Dendritic cell treated with granulocyte-macrophage colony-stimulating factor and Interleukin-4, amounts not matched to agents 40 ng/mL and 50 ng/mL, for 4 days (primary cell): ENCODE data around the gene TMBIM6.
A peak's percentile ranks its signal among the peaks of the same experiment; 100 is the strongest.
"Not testable (repeated sequence)": the region's sequence is repeated elsewhere in the genome, so short reads cannot be mapped to it uniquely, and the experiment has no call there.

Experiments
- H3K27ac Mint-ChIP-seq: one replicate; pipeline ENCODE4 v1.8.0; 2022; ENCODE audit warnings: mild to moderate bottlenecking, mixed read lengths
- H3K27me3 Mint-ChIP-seq: one replicate; pipeline ENCODE4 v1.8.0; 2022; ENCODE audit warnings: mild to moderate bottlenecking, mixed read lengths
- H3K36me3 Mint-ChIP-seq: one replicate; pipeline ENCODE4 v1.8.0; 2022; ENCODE audit warnings: low read depth, mixed read lengths
- H3K4me1 Mint-ChIP-seq: one replicate; pipeline ENCODE4 v1.8.0; 2022; ENCODE audit warnings: low read depth, mixed read lengths
- H3K4me3 Mint-ChIP-seq: one replicate; pipeline ENCODE4 v1.8.0; 2022; ENCODE audit warnings: mild to moderate bottlenecking, moderate library complexity, mixed read lengths
- H3K9me3 Mint-ChIP-seq: one replicate; pipeline ENCODE4 v1.8.0; 2022; ENCODE audit warnings: mixed read lengths
- intact Hi-C: fragments of 100-400 bp; cut with micrococcal nuclease; formaldehyde crosslinking; loops from one replicate; pipeline ENCODE4 v1.15.0; 2022

Gene TMBIM6

DNA sequence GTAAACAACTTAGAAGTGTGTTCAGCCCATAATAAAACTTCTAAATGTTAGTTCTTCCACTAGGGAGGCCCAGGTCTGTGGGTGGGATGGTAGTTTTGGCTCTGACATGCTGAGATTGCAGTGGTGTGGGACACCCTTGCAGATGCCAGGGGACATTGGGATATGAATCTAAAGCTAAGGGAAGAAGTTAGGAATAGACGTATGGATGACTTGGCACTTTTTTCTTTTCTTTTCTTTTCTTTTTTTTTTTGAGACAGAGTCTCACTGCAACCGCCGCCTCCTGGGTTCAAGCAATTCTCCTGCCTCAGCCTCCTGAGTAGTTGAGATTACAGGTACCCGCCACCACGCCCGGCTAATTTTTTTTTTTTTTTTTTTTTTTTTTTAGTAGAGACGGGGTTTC lies 31.7 kb downstream of the TMBIM6 start:
- H3K27ac Mint-ChIP-seq, intact Hi-C loops, H3K27me3 Mint-ChIP-seq, H3K9me3 Mint-ChIP-seq, H3K36me3 Mint-ChIP-seq, H3K4me3 Mint-ChIP-seq: not testable (repeated sequence)
- H3K4me1 Mint-ChIP-seq, result peaks cover 20% of the 10 kb centered on the region

DNA sequence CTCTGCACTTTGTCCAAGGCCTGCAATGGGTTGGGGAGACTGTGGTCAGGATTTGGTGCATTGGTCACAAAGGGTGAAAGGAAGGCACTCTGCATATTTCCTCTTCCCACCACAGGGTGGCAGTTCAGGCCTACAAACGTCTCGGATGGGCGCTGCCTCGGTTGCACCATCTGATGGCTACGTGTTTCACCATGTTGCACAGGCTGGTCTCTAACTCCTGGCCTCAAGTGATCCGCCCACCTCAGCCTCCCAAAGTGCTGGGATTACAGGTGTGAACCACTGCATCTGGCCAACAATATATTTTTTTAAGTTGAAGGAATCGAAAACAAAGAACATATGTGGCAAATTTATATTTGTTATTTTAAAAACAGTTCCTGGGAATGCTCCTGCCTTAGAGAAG lies 35.1 kb downstream of the TMBIM6 start:
- Mint-ChIP-seq H3K36me3 (no peaks in the 10 kb centered on the region), H3K27me3 (peaks cover 16% of the 10 kb centered on the region)
- intact Hi-C loops, result loop anchor here (1.0 kb wide), 1 partner anchor 63 kb away; no protein-coding TSS in a partner anchor

GRCh38 chr12:49776858-49777257 lies 35.5 kb downstream of the TMBIM6 start:
- Mint-ChIP-seq H3K27me3 (peaks cover 16% of the 10 kb centered on the region), H3K9me3 (peaks cover 17% of the 10 kb centered on the region), H3K4me1 (peaks cover 18% of the 10 kb centered on the region), H3K4me3 (no peak overlapping the region), H3K27ac (no peak overlapping the region), H3K36me3 (no peaks in the 10 kb centered on the region)
- intact Hi-C loops, result loop anchor here (1.0 kb wide), 1 partner anchor 62 kb away; no protein-coding TSS in a partner anchor

More for the DNA sequence above, 35.1 kb downstream of the TMBIM6 start:
- no peak overlapping the region for H3K4me3 Mint-ChIP-seq
- H3K27ac Mint-ChIP-seq, result no peak overlapping the region
- H3K4me1 Mint-ChIP-seq, result peaks cover 18% of the 10 kb centered on the region
- H3K9me3 Mint-ChIP-seq, result peaks cover 17% of the 10 kb centered on the region

GRCh38 chr12:49777341-49777740 lies 36.0 kb downstream of the TMBIM6 start:
- H3K4me1 Mint-ChIP-seq, result peaks cover 18% of the 10 kb centered on the region
- H3K27ac Mint-ChIP-seq, result no peak overlapping the region
- peaks cover 17% of the 10 kb centered on the region for H3K9me3 Mint-ChIP-seq
- intact Hi-C loops, result no loop called here
- peaks cover 15% of the 10 kb centered on the region for H3K27me3 Mint-ChIP-seq
- no peaks in the 10 kb centered on the region for H3K36me3 Mint-ChIP-seq
- H3K4me3 Mint-ChIP-seq, result no peak overlapping the region

DNA sequence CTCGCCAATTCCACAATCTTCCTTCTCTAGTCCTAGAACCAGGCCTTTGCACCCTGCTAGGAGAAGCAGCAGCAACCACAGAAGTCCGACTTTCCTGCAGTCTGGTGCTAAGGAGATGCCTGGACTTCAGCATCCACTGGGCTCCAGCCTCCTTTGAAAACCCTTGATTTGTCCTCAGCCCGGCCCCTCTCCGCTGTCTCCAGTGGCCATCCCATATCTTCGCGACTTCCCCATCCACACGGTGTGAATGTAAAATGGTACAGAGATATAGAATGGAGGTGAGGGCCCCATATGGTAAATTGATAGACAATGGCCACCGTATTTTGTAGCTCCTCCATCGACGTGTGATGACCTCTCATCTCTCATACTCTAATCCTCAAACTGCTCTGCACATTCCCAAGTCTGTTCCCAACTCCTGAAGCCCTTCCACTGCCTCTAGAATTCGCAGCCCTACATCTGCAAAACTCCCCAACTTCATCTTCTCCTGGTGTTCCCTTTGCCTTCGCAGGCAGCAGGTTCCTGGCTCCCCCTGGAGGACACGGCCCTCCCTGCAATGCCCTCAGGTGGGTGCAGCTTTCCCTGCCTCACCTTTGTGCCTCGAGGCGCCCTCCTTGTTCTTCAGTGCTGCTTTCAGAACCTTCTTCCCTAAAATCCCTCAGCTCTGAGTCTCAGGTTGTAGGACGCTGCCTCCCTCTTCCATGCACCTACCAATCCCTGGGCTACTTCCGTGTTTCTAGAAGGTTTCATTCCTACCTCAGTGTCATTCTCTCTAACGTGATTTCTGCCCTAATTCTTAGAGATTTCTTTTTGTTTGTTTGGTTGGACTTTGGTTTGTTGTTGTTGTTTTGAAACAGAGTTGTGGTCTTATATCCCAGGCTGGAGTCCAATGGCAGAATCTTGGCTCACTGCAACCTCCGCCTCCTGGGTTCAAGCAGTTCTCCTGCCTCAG lies 36.7 kb downstream of the TMBIM6 start:
- H3K4me3 Mint-ChIP-seq, result no peak overlapping the region
- H3K9me3 Mint-ChIP-seq, result peaks cover 17% of the 10 kb centered on the region
- peaks cover 18% of the 10 kb centered on the region for H3K4me1 Mint-ChIP-seq
- no peak overlapping the region for H3K27ac Mint-ChIP-seq
- H3K36me3 Mint-ChIP-seq, result no peaks in the 10 kb centered on the region
- peaks cover 15% of the 10 kb centered on the region for H3K27me3 Mint-ChIP-seq
- intact Hi-C loops, result no loop called here

DNA sequence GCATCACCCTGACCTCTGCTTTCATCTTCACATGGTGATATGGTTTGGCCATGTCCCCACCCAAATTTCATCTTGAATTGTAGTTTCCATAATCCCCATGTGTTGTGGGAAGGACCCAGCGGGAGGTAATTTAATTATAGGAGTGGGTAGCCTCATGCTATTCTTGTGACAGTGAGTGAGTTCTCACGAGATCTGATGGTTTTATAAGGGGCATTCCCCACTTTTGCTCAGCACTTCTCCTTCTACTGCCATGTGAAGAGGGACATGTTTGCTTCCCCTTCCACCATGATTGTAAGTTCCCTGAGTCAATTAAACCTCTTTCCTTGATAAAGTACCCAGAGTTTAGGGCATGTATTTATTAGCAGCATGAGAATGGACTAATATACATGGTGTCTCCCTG lies 38.2 kb downstream of the TMBIM6 start:
- peaks cover 15% of the 10 kb centered on the region for H3K27me3 Mint-ChIP-seq
- no peak overlapping the region for H3K27ac Mint-ChIP-seq
- intact Hi-C loops, result no loop called here
- no peaks in the 10 kb centered on the region for H3K36me3 Mint-ChIP-seq
- peaks cover 30% of the 10 kb centered on the region for H3K4me1 Mint-ChIP-seq
- H3K9me3 Mint-ChIP-seq, result peaks cover 17% of the 10 kb centered on the region
- no peak overlapping the region for H3K4me3 Mint-ChIP-seq

DNA sequence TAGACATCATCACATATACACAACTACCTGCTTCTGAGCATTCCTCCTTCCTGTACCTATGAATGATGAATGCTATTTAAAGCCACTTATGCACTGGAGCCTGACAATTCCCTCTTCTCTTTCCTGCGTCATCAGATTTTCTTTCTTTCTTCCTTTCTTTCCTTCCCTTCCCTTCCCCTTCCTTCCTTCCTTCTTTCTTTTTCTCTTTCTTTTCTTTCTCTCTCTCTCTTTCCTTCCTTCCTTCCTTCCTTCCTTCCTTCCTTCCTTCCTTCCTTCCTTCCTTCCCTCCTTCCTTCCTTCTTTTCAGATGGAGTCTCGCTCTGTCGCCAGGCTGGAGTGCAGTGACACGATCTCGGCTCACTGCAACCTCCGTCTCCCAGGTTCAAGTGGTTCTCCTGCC lies 39.6 kb downstream of the TMBIM6 start:
- H3K4me3 Mint-ChIP-seq, H3K27ac Mint-ChIP-seq, H3K36me3 Mint-ChIP-seq: not testable (repeated sequence)
- Mint-ChIP-seq H3K4me1 (peaks cover 30% of the 10 kb centered on the region), H3K9me3 (peaks cover 17% of the 10 kb centered on the region), H3K27me3 (peaks cover 15% of the 10 kb centered on the region)
- intact Hi-C loops, result loop anchor here (5.0 kb wide), 1 partner anchor 46 kb away; the partner anchor contains the start of gene NCKAP5L

DNA sequence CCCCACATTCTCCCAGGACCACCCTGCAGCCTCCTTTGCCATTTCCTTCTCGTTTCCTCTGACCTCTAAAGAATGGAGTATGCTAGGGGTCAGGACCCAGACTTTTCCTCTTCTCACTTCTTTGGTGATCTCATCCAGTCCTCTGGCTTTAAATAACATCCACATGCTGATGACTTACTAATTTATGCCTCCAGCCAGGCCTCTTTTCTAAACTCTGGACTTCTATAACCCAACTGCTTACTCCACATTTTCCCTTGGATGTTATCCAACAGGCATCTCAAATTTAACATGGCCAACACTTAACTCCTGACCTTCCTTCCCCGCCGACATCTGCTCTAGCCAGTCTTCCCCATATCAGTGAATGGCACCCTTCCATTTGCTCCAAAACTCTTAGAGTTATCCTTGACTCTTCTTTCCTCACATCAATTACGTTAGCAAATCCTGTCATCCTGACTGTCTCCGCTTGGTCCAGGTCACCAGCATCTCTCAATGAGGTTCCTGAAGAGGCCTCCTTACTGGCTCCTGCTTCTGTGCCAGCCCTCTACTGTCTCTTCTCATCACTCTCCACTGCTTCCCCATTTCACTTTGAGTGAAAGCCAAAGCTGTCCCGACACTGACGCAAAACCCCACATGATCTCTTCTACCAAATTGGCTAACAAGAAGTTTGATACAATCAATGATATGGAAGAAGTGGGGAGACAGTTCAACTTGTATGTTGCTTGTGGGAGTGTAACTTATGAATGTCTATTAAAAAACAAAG lies 42.7 kb downstream of the TMBIM6 start:
- H3K36me3 Mint-ChIP-seq, result no peaks in the 10 kb centered on the region
- no peak overlapping the region for H3K4me3 Mint-ChIP-seq
- intact Hi-C loops, result loop anchor here (5.0 kb wide), 1 partner anchor 43 kb away; the partner anchor contains the start of gene NCKAP5L
- peak overlapping the region; percentile 45 for H3K27ac Mint-ChIP-seq
- peaks cover 12% of the 10 kb centered on the region for H3K4me1 Mint-ChIP-seq
- peaks cover 15% of the 10 kb centered on the region for H3K27me3 Mint-ChIP-seq
- H3K9me3 Mint-ChIP-seq, result peaks cover 14% of the 10 kb centered on the region

- Mint-ChIP-seq H3K4me3 (no peak overlapping the region), H3K27ac (no peak overlapping the region), H3K9me3 (peaks cover 7% of the 10 kb centered on the region), H3K4me1 (peaks cover 12% of the 10 kb centered on the region), H3K27me3 (peaks cover 15% of the 10 kb centered on the region), H3K36me3 (peaks cover 6% of the 10 kb centered on the region)
- intact Hi-C loops, result loop anchor here (5.0 kb wide), 1 partner anchor 42 kb away; the partner anchor contains the start of gene NCKAP5L
Observed at GRCh38 chr12:49784756-49785409, 43.5 kb downstream of the TMBIM6 start.

DNA sequence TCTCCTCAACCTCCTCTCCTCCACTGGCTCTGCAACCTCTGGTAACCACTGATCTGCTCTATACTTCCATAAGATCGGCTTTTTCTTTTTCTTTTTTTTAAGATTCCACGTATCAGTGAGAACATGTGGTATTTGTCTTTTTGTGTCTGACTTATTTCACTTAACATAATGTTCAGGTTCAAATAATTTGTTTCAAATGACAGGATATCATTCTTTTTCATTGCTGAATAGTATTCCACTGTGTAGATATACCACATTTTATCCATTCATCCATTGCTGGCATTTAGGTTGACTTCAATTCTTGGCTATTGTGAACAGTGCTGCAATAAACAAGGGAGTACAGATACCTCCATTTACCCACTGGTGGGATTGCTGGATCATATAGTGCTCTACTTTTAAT lies 46.3 kb downstream of the TMBIM6 start:
- Mint-ChIP-seq H3K9me3 (no peaks in the 10 kb centered on the region), H3K36me3 (peaks cover 33% of the 10 kb centered on the region), H3K4me3 (no peak overlapping the region), H3K4me1 (peaks cover 17% of the 10 kb centered on the region), H3K27ac (no peak overlapping the region), H3K27me3 (peaks cover 6% of the 10 kb centered on the region)
- intact Hi-C loops, result no loop called here

DNA sequence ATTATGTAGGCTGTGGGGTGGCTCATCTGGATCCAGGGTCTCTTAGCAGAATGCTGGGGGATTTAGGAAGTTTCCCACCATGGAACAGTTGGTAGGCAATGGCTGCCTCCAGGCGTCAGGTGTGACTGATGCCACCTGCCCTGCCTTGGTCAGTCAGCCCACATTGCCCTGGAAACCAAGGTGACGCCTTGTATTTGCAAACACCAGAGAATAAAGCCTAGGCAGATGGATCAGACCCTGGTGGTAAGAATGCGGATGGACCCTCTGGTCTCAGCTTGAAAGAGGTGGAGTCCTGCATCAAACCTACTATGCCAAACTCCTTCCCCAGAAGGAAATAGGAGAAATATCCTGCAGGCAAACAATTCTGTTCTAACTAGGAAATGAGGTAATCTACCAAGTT lies 48.6 kb downstream of the TMBIM6 start:
- Mint-ChIP-seq H3K4me1 (peaks cover 5% of the 10 kb centered on the region), H3K27me3 (peaks cover 6% of the 10 kb centered on the region), H3K4me3 (no peak overlapping the region), H3K9me3 (no peaks in the 10 kb centered on the region), H3K27ac (no peak overlapping the region), H3K36me3 (peaks cover 57% of the 10 kb centered on the region)
- intact Hi-C loops, result no loop called here

DNA sequence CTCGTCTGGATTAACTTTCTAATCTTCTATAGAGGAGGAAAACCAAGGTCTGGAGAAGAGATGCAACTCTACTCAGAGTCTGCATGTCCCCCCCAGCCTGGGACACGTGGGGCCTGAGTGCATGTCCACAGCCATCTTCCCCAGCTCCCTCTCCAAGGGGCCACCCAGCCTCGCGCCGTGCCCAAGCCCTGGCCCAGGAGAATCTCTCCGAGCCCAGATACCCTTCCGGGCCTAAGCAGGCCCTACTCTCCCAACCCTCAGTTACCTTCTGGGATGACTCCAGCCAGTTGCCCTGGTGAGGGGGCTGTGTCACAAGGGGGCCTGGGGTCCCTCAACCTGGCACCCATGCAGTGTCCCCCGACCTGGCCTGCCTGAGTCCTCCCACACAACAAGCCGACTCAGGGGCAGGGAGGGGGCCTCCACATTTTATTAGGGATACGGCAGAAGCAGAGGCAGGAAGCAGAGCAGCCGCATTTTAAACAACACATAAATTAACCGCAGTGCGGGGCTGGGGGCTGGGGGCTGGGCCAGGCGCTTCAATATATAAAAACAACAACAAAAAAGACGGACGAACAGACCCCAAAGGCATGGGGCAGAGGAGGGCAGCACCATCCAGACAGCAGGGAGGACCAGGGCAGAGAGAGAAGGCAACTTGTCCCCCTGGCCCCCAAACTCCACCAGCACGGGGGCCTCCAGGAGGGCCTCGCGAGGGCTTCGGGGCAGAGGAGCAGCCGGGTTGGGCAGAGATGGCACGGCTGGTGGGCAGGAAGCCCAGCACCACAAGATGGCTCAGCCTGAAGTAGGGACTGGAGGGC lies 49.6 kb downstream of the TMBIM6 start:
- Mint-ChIP-seq H3K36me3 (peaks cover 66% of the 10 kb centered on the region), H3K4me1 (peaks cover 5% of the 10 kb centered on the region), H3K4me3 (no peak overlapping the region), H3K27me3 (peaks cover 6% of the 10 kb centered on the region), H3K27ac (no peak overlapping the region), H3K9me3 (no peaks in the 10 kb centered on the region)
- intact Hi-C loops, result no loop called here

DNA sequence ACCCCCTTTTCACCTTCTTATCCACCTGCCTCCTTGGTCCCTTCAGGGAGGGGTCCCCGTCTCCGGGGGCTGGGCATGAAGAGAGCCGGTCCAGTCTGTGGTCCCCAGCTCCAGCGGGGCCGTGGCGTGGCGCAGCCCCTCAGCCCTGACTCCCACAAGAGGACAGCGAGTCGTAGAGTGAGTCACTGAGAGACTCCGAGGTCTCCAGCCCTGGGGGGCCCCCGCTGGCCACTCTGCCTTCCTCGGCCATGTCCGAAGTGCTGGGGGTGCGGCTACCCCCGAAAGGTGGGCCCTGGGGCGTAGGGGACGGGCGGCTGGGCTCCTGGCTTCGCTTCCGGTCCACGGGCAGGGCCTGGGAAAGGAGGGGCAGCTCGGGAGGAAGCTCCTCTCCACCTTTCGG lies 50.3 kb downstream of the TMBIM6 start:
- Mint-ChIP-seq H3K36me3 (peaks cover 74% of the 10 kb centered on the region), H3K9me3 (no peaks in the 10 kb centered on the region), H3K27ac (no peak overlapping the region), H3K4me1 (peaks cover 5% of the 10 kb centered on the region), H3K27me3 (peaks cover 5% of the 10 kb centered on the region), H3K4me3 (no peak overlapping the region)
- intact Hi-C loops, result no loop called here
